BE2C (cell line): ENCODE data around the gene RAPGEF1.

ENCODE experiments used
- DNase-seq: peaks from one replicate; pipeline ENCODE4 v3.0.0-alpha.2; 2020
- H3K27me3 ChIP-seq: fragments of 250-450 bp; sonication (Bioruptor Pico); 2 replicates; pipeline ENCODE4 v1.5.1; 2020; ENCODE audit warnings: mild to moderate bottlenecking
- H3K36me3 ChIP-seq: fragments of 250-450 bp; sonication (Bioruptor Pico); 2 replicates; pipeline ENCODE4 v1.5.1; 2020; ENCODE audit warnings: mild to moderate bottlenecking
- H3K4me1 ChIP-seq: fragments of 250-450 bp; sonication (Bioruptor Pico); 2 replicates; pipeline ENCODE4 v1.5.1; 2020
- H3K4me3 ChIP-seq: 2 replicates; pipeline ENCODE4 v1.5.1; 2011; ENCODE audit warnings: low read depth, low read length
- H3K9me3 ChIP-seq: fragments of 250-450 bp; sonication (Bioruptor Pico); 2 replicates; pipeline ENCODE4 v1.5.1; 2020
- TF ChIP-seq, protein P1 (sequence below): IDR thresholded peaks from 2 replicates; pipeline ENCODE4 v1.5.1; 2012; ENCODE audit warnings: mild to moderate bottlenecking, low read depth, low read length

RAPGEF1 gene

DNA sequence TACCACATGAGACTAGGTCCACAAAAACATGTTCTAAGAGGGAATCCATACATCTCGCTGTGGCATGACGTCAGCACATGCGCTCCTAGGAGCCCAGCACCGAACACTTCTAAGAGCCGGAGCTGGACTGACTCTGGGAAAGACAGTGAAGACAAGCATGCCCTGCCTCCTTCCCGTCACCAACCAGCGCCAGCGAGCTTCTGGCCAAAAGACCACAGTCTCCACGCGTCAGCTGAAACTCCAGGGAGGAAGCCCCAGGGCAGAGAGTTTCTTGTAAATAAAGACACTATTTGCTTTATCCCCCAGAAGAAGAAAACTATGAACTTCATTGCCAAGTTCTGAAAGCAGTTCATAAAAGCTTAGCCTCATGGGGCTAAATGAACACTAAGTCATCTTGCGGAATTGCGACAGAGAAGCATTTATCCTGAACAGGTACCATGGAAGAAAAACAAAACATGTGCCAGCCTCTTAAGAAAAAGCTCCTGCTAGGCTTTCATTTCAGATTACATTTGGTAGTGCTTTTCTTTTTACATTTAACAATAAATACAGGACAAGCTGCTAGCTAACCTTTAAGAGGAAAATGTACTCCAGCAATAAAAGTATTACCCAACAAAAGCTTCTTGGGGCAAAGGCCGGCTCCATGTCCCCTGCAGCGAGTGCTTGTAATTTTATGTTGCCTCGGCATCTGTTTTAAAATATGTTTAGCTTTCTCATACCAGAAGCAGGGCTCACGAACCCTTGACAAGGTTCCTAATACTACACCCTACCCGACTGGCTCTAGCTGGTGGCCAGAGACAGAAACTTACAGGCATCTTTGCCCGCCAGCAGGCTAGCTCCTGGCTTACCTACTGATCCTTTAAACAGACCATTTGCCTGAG, 98.0 kb downstream of the RAPGEF1 start:
- no peaks in the 10 kb centered on the region; the same call in 1 of the 2 replicates for H3K4me1 ChIP-seq
- DNase-seq: no peak
- no peaks in the 10 kb centered on the region for H3K27me3 ChIP-seq
- H3K9me3 ChIP-seq: no peaks in the 10 kb centered on the region
- H3K36me3 ChIP-seq: no peaks in the 10 kb centered on the region; the same call in 1 of the 2 replicates
- TF ChIP-seq, protein P1, sequence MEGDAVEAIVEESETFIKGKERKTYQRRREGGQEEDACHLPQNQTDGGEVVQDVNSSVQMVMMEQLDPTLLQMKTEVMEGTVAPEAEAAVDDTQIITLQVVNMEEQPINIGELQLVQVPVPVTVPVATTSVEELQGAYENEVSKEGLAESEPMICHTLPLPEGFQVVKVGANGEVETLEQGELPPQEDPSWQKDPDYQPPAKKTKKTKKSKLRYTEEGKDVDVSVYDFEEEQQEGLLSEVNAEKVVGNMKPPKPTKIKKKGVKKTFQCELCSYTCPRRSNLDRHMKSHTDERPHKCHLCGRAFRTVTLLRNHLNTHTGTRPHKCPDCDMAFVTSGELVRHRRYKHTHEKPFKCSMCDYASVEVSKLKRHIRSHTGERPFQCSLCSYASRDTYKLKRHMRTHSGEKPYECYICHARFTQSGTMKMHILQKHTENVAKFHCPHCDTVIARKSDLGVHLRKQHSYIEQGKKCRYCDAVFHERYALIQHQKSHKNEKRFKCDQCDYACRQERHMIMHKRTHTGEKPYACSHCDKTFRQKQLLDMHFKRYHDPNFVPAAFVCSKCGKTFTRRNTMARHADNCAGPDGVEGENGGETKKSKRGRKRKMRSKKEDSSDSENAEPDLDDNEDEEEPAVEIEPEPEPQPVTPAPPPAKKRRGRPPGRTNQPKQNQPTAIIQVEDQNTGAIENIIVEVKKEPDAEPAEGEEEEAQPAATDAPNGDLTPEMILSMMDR: no peak
- no peak overlapping the region for H3K4me3 ChIP-seq

DNA sequence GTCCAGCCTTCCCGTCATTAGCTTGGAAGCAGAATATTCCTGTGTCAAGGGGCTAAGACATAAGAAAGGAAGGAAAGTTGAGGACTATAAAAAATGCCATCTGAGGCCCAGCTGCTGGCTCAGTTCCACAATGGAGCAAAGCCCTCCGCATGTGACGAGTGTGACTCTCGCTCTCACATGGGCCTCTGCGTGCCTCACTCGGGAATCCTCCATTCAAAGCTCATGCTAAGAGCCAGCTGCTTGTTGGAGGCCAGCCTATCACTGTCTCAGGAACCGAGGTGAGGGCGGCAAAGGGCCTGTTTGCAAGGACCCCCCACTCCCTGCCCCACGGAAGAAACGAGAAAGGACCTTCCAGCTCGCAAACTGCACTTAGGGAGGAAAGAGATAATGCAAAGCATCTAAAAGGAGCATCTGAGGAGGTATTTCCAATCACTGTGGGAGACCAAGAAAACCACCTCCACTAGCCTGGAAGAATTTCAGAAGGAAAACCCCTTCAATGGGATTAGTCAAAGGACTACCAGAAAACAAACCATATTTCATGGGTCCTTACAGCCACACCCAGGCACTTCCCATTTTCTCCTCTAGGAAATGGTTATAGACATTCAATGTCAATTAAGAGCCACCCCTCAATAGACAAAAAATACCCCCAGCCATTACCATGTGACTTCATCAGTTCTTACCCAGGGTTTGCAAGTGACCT, 99.3 kb downstream of the RAPGEF1 start:
- H3K4me3 ChIP-seq: no peak overlapping the region
- no peaks in the 10 kb centered on the region; the same call in 1 of the 2 replicates for H3K36me3 ChIP-seq
- no peaks in the 10 kb centered on the region for H3K27me3 ChIP-seq
- TF ChIP-seq, protein P1: no peak
- no peaks in the 10 kb centered on the region for H3K9me3 ChIP-seq
- DNase-seq: no peak
- H3K4me1 ChIP-seq: peaks cover 5% of the 10 kb centered on the region

DNA sequence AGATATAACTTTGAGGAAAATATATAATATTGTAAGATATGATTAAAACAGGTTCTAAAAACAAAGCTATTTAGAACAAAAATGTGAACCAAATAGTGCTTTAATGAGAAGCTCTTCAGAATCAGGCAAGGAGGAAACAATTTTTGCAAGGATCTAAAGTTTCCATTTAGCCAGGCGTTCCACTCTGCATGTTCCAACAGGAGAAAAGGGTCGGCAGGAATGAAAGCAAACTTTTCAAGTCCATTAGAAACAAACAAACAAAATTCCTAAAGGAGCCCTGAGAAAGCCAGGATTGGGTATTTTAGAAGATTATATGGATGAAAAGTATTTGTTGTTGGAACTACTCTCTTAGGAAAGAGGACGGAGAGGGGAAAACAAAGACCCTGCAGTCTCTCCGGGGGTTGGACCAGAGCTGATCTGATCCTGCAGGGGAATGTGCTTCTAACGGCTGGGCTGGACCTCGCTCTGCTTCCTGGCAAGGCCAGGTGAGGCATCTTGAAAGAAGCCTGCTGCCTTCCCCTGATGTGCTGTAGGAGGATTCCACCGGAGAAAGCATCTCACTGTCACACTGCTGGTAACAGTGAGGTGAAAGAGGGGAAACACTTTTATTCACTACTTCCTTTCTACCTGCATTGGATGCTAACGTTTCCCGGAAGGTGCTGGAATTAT, 100.0 kb downstream of the RAPGEF1 start:
- Histone ChIP-seq H3K27me3 (no peaks in the 10 kb centered on the region), H3K4me1 (peaks cover 5% of the 10 kb centered on the region), H3K36me3 (no peaks in the 10 kb centered on the region; the same call in 1 of the 2 replicates), H3K9me3 (no peaks in the 10 kb centered on the region), H3K4me3 (no peak overlapping the region)
- no peak for DNase-seq
- TF ChIP-seq, protein P1: no peak

DNA sequence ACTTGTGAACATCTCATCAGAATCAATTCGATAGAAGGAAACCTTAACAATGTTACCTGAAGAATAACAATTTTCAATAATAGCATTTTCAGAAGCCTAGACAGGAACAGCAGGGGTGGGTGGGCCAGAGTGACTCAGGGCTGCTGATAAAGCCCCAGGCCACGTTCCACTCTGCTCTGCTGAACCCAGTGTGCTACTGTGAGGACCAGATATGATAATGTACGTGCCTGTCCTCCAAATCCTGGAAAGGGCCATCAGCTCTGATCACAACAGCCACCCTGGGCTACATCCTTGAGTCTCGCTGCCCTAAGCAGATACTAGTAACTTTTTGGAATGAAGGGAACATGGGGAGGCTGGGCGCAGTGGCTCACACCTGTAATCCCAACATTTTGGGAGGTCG, 103.3 kb downstream of the RAPGEF1 start:
- TF ChIP-seq, protein P1: no peak

DNA sequence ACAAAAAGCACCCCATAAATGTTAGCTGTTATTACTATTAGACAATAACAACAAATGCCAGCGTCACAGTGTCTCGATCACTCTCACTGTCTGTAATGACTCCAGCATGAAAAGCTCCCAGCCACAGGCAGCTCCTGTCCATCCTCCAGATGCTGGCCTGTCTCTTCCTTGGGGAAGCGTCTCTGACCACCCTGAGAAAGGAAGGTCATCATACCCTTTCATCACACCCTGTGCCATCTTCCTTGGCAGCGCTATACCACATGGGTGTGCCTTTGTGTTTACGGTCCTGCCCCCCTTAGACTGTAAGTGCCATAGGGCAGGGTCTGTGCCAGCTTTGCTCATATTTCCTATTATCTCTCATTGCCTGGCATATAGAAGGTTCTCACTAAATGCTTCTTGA, 104.0 kb downstream of the RAPGEF1 start:
- no peaks in the 10 kb centered on the region for H3K27me3 ChIP-seq
- TF ChIP-seq, protein P1: no peak
- peaks cover 5% of the 10 kb centered on the region for H3K4me1 ChIP-seq
- H3K9me3 ChIP-seq: no peaks in the 10 kb centered on the region
- DNase-seq: no peak
- no peaks in the 10 kb centered on the region; the same call in 1 of the 2 replicates for H3K36me3 ChIP-seq
- H3K4me3 ChIP-seq: no peak overlapping the region

More for the DNA sequence above, 103.3 kb downstream of the RAPGEF1 start:
- DNase-seq: peak; percentile 39
- Histone ChIP-seq H3K4me3 (no peak overlapping the region), H3K36me3 (no peaks in the 10 kb centered on the region; the same call in 1 of the 2 replicates), H3K9me3 (no peaks in the 10 kb centered on the region), H3K4me1 (peaks cover 5% of the 10 kb centered on the region), H3K27me3 (no peaks in the 10 kb centered on the region)
